Endothelial cell (in vitro differentiated cells): ENCODE results near the gene ADAR. TPM values are rescaled to one million over a fixed set of nuclear protein-coding genes. Genes with fewer than 3 reads are reported as not detected.
A peak's percentile ranks its signal among the peaks of the same experiment; 100 is the strongest.

Experiments
- DNase-seq: peaks from one replicate; pipeline ENCODE4 v3.0.0; 2021; ENCODE audit warnings: low spot score
- H3K27ac Mint-ChIP-seq: one replicate; pipeline ENCODE4 v1.8.0; 2021; ENCODE audit warnings: mixed read lengths, inconsistent platforms; ENCODE audit not compliant: unreplicated experiment
- H3K27me3 Mint-ChIP-seq: one replicate; pipeline ENCODE4 v1.8.0; 2021; ENCODE audit warnings: mild to moderate bottlenecking, moderate library complexity, mixed read lengths, inconsistent platforms; ENCODE audit not compliant: unreplicated experiment
- H3K36me3 Mint-ChIP-seq: one replicate; pipeline ENCODE4 v1.8.0; 2021; ENCODE audit warnings: mild to moderate bottlenecking, low read depth, mixed read lengths, inconsistent platforms; ENCODE audit not compliant: unreplicated experiment
- H3K4me1 Mint-ChIP-seq: one replicate; pipeline ENCODE4 v1.8.0; 2021; ENCODE audit warnings: mild to moderate bottlenecking, mixed read lengths, inconsistent platforms; ENCODE audit not compliant: unreplicated experiment
- H3K4me3 Mint-ChIP-seq: one replicate; pipeline ENCODE4 v1.8.0; 2021; ENCODE audit warnings: mild to moderate bottlenecking, mixed read lengths, inconsistent platforms; ENCODE audit not compliant: unreplicated experiment
- H3K9me3 Mint-ChIP-seq: one replicate; pipeline ENCODE4 v1.8.0; 2021; ENCODE audit warnings: mixed read lengths, inconsistent platforms; ENCODE audit not compliant: unreplicated experiment
- CTCF ChIP-seq: fragments of 200-600 bp; sonication (generic); IDR thresholded peaks from one replicate; pipeline ENCODE4 v1.5.0; 2021; ENCODE audit warnings: antibody characterized with exemption; ENCODE audit not compliant: unreplicated experiment
- total RNA-seq: library from RNA; stranded (reverse); fragmentation: NEBNext Ultra II Directional; extraction: Animal tissue kit (Norgen Biotek cat#: 25700); gene quantifications from one replicate; pipeline ENCODE4 v1.2.1, GENCODE V29; 2021; ENCODE audit not compliant: unreplicated experiment

The ADAR gene
- total RNA-seq, 1 donor from 2014 or later: 156 TPM

- Mint-ChIP-seq H3K9me3 (no peaks in the 10 kb centered on the region), H3K4me1 (peaks cover 16% of the 10 kb centered on the region), H3K27me3 (peaks cover 4% of the 10 kb centered on the region), H3K27ac (no peak overlapping the region), H3K36me3 (peaks cover 58% of the 10 kb centered on the region), H3K4me3 (no peak overlapping the region)
- no peak for TF ChIP-seq CTCF
- DNase-seq: no peak
Measured at GRCh38 chr1:154549202-154549770, 58.7 kb downstream of the ADAR start.

GRCh38 chr1:154548028-154548427 is 60.0 kb downstream of the ADAR start:
- DNase-seq: no peak
- Mint-ChIP-seq H3K4me3 (no peak overlapping the region), H3K27ac (peak overlapping the region; percentile 55), H3K36me3 (peaks cover 48% of the 10 kb centered on the region), H3K4me1 (peaks cover 28% of the 10 kb centered on the region), H3K9me3 (no peaks in the 10 kb centered on the region), H3K27me3 (peaks cover 6% of the 10 kb centered on the region)
- TF ChIP-seq CTCF: no peak

GRCh38 chr1:154547105-154547732 is 60.8 kb downstream of the ADAR start:
- DNase-seq: no peak
- Mint-ChIP-seq H3K27ac (no peak overlapping the region), H3K36me3 (peaks cover 45% of the 10 kb centered on the region), H3K9me3 (no peaks in the 10 kb centered on the region), H3K4me3 (no peak overlapping the region), H3K4me1 (peaks cover 31% of the 10 kb centered on the region), H3K27me3 (peaks cover 8% of the 10 kb centered on the region)
- no peak for TF ChIP-seq CTCF

- peaks cover 8% of the 10 kb centered on the region for H3K27me3 Mint-ChIP-seq
- TF ChIP-seq CTCF: peak; percentile 81
- DNase-seq: peak; percentile 77
- H3K36me3 Mint-ChIP-seq: peaks cover 41% of the 10 kb centered on the region
- H3K27ac Mint-ChIP-seq: no peak overlapping the region
- peaks cover 31% of the 10 kb centered on the region for H3K4me1 Mint-ChIP-seq
- H3K4me3 Mint-ChIP-seq: no peak overlapping the region
- no peaks in the 10 kb centered on the region for H3K9me3 Mint-ChIP-seq
Measured at GRCh38 chr1:154546264-154547063, 61.5 kb downstream of the ADAR start.

GRCh38 chr1:154541231-154541630 is 66.8 kb downstream of the ADAR start:
- DNase-seq: no peak
- Mint-ChIP-seq H3K4me3 (no peak overlapping the region), H3K4me1 (peaks cover 39% of the 10 kb centered on the region), H3K27me3 (peaks cover 9% of the 10 kb centered on the region), H3K9me3 (no peaks in the 10 kb centered on the region), H3K27ac (no peak overlapping the region), H3K36me3 (peaks cover 25% of the 10 kb centered on the region)
- TF ChIP-seq CTCF: no peak
